SU-DHL-6 (cell line): ENCODE data around the gene CATSPERD.
A peak's percentile ranks its signal among the peaks of the same experiment; 100 is the strongest.

Experiments used
- H2AFZ ChIP-seq: fragments of 200-600 bp; sonication (generic); 2 replicates; pipeline ENCODE4 v1.6.1; 2014; ENCODE audit warnings: low read depth, mild to moderate bottlenecking, moderate library complexity, mixed read lengths, antibody characterized with exemption, low read length; ENCODE audit not compliant: severe bottlenecking
- H3F3A ChIP-seq: fragments of 200-600 bp; shearing (Covaris generic); 2 replicates; pipeline ENCODE4 v1.6.0; 2016; ENCODE audit warnings: antibody characterized with exemption, mild to moderate bottlenecking; ENCODE audit not compliant: insufficient read depth
- H3K27ac ChIP-seq: fragments of 200-600 bp; sonication (generic); 2 replicates; pipeline ENCODE4 v1.5.1; 2016; ENCODE audit warnings: low read depth, mild to moderate bottlenecking, low read length, moderate library complexity, mixed read lengths
- H3K27me3 ChIP-seq: fragments of 200-600 bp; sonication (generic), shearing (Covaris generic); 2 replicates; pipeline ENCODE4 v1.6.0; 2014; ENCODE audit warnings: mild to moderate bottlenecking, low read length
- H3K36me3 ChIP-seq: fragments of 200-600 bp; sonication (generic); 2 replicates; pipeline ENCODE4 v1.6.1; 2014; ENCODE audit warnings: mild to moderate bottlenecking, low read length, mixed read lengths
- H3K4me2 ChIP-seq: fragments of 300-600, 200-600 bp; shearing (Covaris generic), sonication (generic); 2 replicates; pipeline ENCODE4 v1.6.0; 2014; ENCODE audit warnings: low read length, low read depth, mild to moderate bottlenecking; ENCODE audit not compliant: poor library complexity, severe bottlenecking
- H3K4me3 ChIP-seq: fragments of 200-600 bp; sonication (generic); 2 replicates; pipeline ENCODE4 v1.5.1; 2014; ENCODE audit warnings: antibody characterized with exemption, low read length, mild to moderate bottlenecking, mixed read lengths; ENCODE audit not compliant: insufficient read depth, poor library complexity, severe bottlenecking
- H3K79me2 ChIP-seq: fragments of 200-600 bp; sonication (generic); 2 replicates; pipeline ENCODE4 v1.6.1; 2014; ENCODE audit warnings: mild to moderate bottlenecking, low read length, moderate library complexity; ENCODE audit not compliant: insufficient read depth
- H3K9ac ChIP-seq: fragments of 200-600 bp; sonication (generic); 2 replicates; pipeline ENCODE4 v1.7.0; 2014; ENCODE audit warnings: mild to moderate bottlenecking, low read length
- H3K9me2 ChIP-seq: fragments of 200-600 bp; sonication (generic); replicated peaks from 2 replicates; pipeline ENCODE4 v1.6.1; 2014; ENCODE audit warnings: low read length; ENCODE audit not compliant: insufficient read depth
- H3K9me3 ChIP-seq: fragments of 200-600 bp; sonication (generic); 2 replicates; pipeline ENCODE4 v1.6.1; 2014; ENCODE audit warnings: low read length, mixed read lengths; ENCODE audit not compliant: insufficient read depth
- H4K20me1 ChIP-seq: fragments of 200-600 bp; sonication (generic); 2 replicates; pipeline ENCODE4 v1.6.1; 2014; ENCODE audit warnings: low read depth, mild to moderate bottlenecking, antibody characterized with exemption, low read length, moderate library complexity, mixed read lengths
- CTCF ChIP-seq: fragments of 200-600 bp; sonication (generic); IDR thresholded peaks from one replicate; pipeline ENCODE4 v1.5.1; 2017; ENCODE audit warnings: antibody characterized with exemption, mild to moderate bottlenecking, low read length, moderate library complexity; ENCODE audit not compliant: insufficient read depth, poor library complexity, severe bottlenecking
- EZH2phosphoT487 ChIP-seq: fragments of 200-600 bp; sonication (generic), shearing (Covaris generic); conservative IDR thresholded peaks from 2 replicates; pipeline ENCODE4 v1.6.1; 2018; ENCODE audit warnings: mild to moderate bottlenecking, antibody characterized with exemption, low read length, moderate library complexity, mixed read lengths

The CATSPERD gene

GRCh38 chr19:5694956-5695648 is 25.3 kb upstream of the CATSPERD start:
- no peaks in the 10 kb centered on the region for H3K27me3 ChIP-seq
- no peaks in the 10 kb centered on the region for H3K9me3 ChIP-seq
- no peak overlapping the region for H3K9ac ChIP-seq
- peak overlapping the region; percentile 47 for H3K27ac ChIP-seq
- H3K36me3 ChIP-seq = no peaks in the 10 kb centered on the region; the same call in 1 of the 2 replicates
- H3K9me2 ChIP-seq = no peaks in the 10 kb centered on the region
- H3K4me2 ChIP-seq = no peak overlapping the region
- no peaks in the 10 kb centered on the region; the same call in 1 of the 2 replicates for H4K20me1 ChIP-seq
- TF ChIP-seq CTCF = no peak
- TF ChIP-seq EZH2phosphoT487 = no peak
- no peak overlapping the region for H2AFZ ChIP-seq
- peaks cover 30% of the 10 kb centered on the region for H3K79me2 ChIP-seq
- H3K4me3 ChIP-seq = no peak overlapping the region
- peaks cover 42% of the 10 kb centered on the region for H3F3A ChIP-seq

- Histone ChIP-seq H4K20me1 (no peaks in the 10 kb centered on the region; the same call in 1 of the 2 replicates), H3K9me3 (no peaks in the 10 kb centered on the region), H2AFZ (no peak overlapping the region), H3F3A (peaks cover 37% of the 10 kb centered on the region), H3K9ac (no peak overlapping the region), H3K27ac (peak overlapping the region; percentile 47), H3K4me2 (no peak overlapping the region), H3K27me3 (no peaks in the 10 kb centered on the region), H3K4me3 (no peak overlapping the region), H3K9me2 (no peaks in the 10 kb centered on the region), H3K79me2 (peaks cover 24% of the 10 kb centered on the region), H3K36me3 (no peaks in the 10 kb centered on the region; the same call in 1 of the 2 replicates)
- TF ChIP-seq CTCF (no peak), EZH2phosphoT487 (no peak)
These were observed 24.7 kb upstream of the CATSPERD start for GRCh38 chr19:5695649-5696195.

GRCh38 chr19:5696196-5697021 is 24.0 kb upstream of the CATSPERD start:
- H3K4me2 ChIP-seq = no peak overlapping the region
- peaks cover 31% of the 10 kb centered on the region for H3F3A ChIP-seq
- no peak for TF ChIP-seq CTCF
- H3K9me2 ChIP-seq = no peaks in the 10 kb centered on the region
- no peak overlapping the region for H2AFZ ChIP-seq
- no peaks in the 10 kb centered on the region for H3K9me3 ChIP-seq
- H4K20me1 ChIP-seq = no peaks in the 10 kb centered on the region; the same call in 1 of the 2 replicates
- no peaks in the 10 kb centered on the region for H3K36me3 ChIP-seq
- H3K4me3 ChIP-seq = no peak overlapping the region
- H3K9ac ChIP-seq = no peak overlapping the region
- H3K27me3 ChIP-seq = no peaks in the 10 kb centered on the region
- peaks cover 17% of the 10 kb centered on the region for H3K79me2 ChIP-seq
- H3K27ac ChIP-seq = 0 out of 2 replicates have a peak overlapping the region, but pooled peaks have one; percentile 7
